Fibroblast of mammary gland (primary cell): ENCODE results near the gene MTMR8.
"Not testable (repeated sequence)": the region's sequence is repeated elsewhere in the genome, so short reads cannot be mapped to it uniquely, and the experiment has no call there.

Experiments
- DNase-seq: peaks from one replicate; pipeline ENCODE4 v3.0.0-alpha.2; 2010; ENCODE audit warnings: low read depth
- H3K4me3 ChIP-seq: 2 replicates; pipeline ENCODE4 v1.5.1; 2011; ENCODE audit warnings: low read depth, mild to moderate bottlenecking, low read length, moderate library complexity; ENCODE audit not compliant: control insufficient read depth
- TF ChIP-seq, protein P1 (sequence below): conservative IDR thresholded peaks from 2 replicates; pipeline ENCODE4 v1.5.1; 2011; ENCODE audit warnings: low read depth, low read length, inconsistent platforms; ENCODE audit not compliant: control insufficient read depth, insufficient read depth

MTMR8 gene

DNA sequence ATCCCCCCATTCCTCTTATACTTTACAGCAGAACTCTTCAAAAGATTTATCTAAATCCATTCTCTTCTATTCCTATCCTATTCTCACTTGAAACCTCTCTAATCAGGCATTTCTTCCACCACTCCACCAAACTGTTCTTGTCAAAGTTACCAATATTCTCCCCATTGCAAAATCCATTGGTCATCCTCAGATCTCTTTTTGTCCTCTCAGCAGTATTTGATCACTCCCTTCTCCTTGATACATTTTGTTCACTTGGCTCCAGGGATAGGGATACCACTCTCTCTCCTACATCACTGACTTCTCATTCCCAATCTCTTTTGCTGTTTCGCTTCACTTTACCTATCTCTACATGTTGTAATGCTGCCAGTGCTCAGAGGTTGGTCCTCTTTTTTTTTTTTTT is 2.8 kb upstream of the MTMR8 start:
- no peak overlapping the region for H3K4me3 ChIP-seq
- TF ChIP-seq, protein P1, sequence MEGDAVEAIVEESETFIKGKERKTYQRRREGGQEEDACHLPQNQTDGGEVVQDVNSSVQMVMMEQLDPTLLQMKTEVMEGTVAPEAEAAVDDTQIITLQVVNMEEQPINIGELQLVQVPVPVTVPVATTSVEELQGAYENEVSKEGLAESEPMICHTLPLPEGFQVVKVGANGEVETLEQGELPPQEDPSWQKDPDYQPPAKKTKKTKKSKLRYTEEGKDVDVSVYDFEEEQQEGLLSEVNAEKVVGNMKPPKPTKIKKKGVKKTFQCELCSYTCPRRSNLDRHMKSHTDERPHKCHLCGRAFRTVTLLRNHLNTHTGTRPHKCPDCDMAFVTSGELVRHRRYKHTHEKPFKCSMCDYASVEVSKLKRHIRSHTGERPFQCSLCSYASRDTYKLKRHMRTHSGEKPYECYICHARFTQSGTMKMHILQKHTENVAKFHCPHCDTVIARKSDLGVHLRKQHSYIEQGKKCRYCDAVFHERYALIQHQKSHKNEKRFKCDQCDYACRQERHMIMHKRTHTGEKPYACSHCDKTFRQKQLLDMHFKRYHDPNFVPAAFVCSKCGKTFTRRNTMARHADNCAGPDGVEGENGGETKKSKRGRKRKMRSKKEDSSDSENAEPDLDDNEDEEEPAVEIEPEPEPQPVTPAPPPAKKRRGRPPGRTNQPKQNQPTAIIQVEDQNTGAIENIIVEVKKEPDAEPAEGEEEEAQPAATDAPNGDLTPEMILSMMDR: no peak
- no peak for DNase-seq

DNA sequence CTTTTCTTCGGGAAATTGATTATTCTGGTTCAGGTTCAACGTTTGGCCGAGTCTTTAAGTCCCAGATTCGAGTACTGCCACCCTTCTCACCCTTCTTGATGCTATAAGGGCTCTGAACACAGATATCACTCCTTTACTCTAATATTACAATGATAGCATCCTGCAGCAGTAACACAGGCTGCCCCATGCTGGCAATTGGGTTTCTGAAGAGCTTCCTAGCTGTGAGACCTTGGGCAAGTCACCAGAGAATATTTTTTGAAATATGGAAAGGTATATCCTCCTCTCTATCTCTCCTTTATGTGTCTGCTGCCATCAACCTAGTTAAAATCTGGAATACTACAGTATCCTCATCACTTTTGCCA is 297 bp upstream of the MTMR8 start:
- TF ChIP-seq, protein P1: no peak
- H3K4me3 ChIP-seq: no peak overlapping the region
- DNase-seq: no peak

DNA sequence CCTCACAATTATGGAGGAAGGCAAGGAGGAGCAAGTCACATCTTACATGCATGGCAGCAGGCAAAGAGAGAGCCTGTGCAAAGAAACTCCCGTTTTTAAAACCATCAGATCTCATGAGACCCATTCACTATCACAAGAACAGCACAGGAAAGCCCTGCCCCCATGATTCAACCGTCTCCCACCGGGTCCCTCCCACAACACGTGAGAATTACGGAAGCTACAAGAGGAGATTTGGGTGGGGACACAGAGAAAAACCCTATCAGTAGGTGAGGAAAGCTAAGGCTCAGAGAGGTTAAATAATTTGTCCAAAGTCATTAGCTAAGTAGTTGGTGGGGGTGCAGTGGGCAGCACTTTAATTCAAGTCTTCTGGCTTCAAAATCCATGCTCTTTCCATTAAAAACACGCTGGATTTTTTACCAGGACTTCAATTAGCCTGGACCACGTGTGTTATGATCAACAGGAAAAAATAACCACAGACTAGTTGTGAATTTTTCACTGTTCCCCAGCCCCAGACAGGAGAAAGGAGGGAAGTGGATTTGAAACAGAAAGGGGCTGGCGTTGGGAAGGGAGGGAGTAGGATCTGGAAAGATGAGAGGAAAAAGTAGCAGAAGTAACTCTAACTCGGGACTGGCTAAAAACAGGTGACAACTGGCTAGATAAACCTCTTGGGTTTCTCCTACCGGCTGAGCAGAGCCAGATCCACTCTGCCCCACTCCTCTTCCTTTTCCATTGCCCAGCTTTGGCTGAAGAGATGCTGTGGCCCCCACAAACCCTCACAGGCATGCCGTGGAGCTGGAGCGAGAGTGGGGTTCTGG is 986 bp downstream of the MTMR8 start:
- no peak for DNase-seq
- peak overlapping the region; percentile 42 for H3K4me3 ChIP-seq
- TF ChIP-seq, protein P1: no peak

DNA sequence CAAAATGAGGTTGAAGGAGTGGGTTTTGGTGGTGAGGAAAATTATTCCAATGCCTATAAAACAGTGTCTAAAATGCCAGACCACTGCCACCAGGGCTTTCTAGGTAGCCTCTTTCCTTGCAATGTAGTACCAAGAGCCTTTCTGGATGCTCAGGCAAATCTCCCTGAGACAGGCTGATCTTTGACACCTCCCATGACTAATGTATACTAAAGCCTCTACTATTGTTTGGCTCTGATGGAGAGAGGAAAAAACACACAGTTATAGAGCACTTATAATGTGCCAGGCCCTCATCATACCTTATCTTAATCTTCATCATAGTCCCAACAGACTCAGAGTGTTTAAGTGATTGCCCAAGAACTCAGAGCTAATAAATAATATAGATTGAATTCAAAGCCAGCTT is 5.8 kb downstream of the MTMR8 start:
- TF ChIP-seq, protein P1: no peak
- no peak for DNase-seq
- no peak overlapping the region for H3K4me3 ChIP-seq

DNA sequence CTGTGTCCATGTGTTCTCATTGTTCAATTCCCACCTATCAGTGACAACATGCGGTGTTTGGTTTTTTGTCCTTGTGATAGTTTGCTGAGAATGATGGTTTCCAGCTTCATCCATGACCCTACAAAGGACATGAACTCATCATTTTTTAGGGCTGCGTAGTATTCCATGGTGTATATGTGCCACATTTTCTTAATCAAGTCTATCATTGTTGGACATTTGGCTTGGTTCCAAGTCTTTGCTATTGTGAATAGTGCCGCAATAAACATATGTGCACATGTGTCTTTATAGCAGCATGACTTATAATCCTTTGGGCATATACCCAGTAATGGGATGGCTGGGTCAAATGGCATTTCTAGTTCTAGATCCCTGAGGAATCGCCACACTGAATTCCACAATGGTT is 14.5 kb downstream of the MTMR8 start:
- not testable (repeated sequence) for DNase-seq, H3K4me3 ChIP-seq

DNA sequence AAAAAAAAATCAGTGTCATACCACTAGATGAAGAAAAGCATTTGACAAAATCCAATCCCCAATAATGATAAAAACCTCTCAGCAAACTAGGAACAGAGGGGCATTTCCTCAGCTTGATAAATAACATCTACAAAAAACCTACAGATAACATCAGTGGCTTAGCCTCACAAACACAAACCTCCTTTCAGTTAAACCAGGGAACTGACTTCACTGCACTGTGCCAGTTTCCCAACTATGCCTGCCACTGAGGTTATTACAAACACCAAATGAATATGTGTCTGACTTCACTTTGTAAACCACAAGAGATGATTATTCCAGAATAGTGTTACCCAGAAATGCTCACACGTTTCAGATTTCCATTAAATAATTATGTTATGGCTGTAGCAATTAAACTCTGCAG is 15.3 kb downstream of the MTMR8 start:
- DNase-seq: no peak
- TF ChIP-seq, protein P1: no peak
- H3K4me3 ChIP-seq: no peak overlapping the region

DNA sequence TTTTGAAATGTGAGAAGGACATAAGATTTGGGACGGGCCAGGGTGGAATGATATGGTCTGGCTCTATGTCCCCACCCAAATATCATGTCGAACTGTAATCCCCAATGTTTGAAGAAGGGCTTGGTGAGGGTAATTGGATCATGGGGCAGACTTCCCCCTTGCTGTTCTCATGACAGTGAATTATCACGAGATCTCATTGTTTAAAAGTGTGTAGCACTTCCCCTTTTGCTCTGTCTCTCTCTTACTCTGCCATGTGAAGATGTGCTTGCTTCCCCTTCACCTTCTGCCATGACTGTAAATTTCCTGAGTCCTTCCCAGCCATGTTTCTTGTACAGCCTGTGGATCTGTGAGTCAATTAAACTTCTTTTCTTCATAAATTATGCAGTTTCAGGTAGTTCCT is 17.5 kb downstream of the MTMR8 start:
- TF ChIP-seq, protein P1: no peak
- no peak for DNase-seq
- no peak overlapping the region for H3K4me3 ChIP-seq
